ENCODE data around the gene SLC11A1. TPM values are rescaled to one million over a fixed set of nuclear protein-coding genes. Genes with fewer than 3 reads are reported as not detected.

Gene SLC11A1
- total and polyA plus RNA-seq, 2 of the 4 experiments (the other 2 are of a cell fraction) = under 0.01 to 0.07 TPM

- H4K8ac ChIP-seq (ENCODE audit: low read depth in 2 of 2, low read length in 2 of 2) = peak overlapping the region in 1 of 2 experiments; percentile 76; a peak in 1 of 4 replicates
- H3K4me1 ChIP-seq (ENCODE audit: control insufficient read depth, insufficient read depth, low read length) = peaks cover 31% of the 10 kb centered on the region
- POLR2A ChIA-PET (ENCODE audit: unreplicated experiment) = interaction anchor here (0.6 kb wide), 1 partner anchor 78 kb away, joined by 3 read pairs; no protein-coding TSS in a partner anchor
- H3K27ac ChIP-seq (ENCODE audit: insufficient read depth, low read length) = peak overlapping the region; percentile 75
- H2BK15ac ChIP-seq (ENCODE audit: low read depth, low read length) = no peak overlapping the region
- intact Hi-C loops (cut with micrococcal nuclease) (no loop called here), dilution Hi-C loops (cut with HindIII; ENCODE audit: low sequenced_read_pairs, unreplicated experiment) (no loop called here), in situ Hi-C loops (cut with MboI; ENCODE audit: low sequenced_read_pairs) (loop anchor here (10.0 kb wide), 1 partner anchor 254 kb away; the partner anchor contains the start of genes BCS1L and ZNF142)
- TF ChIP-seq RCOR1 (IDR thresholded peaks at IDR 0.05; ENCODE audit: insufficient replicate concordance, low read length) = no peak
- no peak for TF ChIP-seq RAD21 (IDR thresholded peaks at IDR 0.05; ENCODE audit: low read length)
- no peak for TF ChIP-seq MAZ (IDR thresholded peaks at IDR 0.05; ENCODE audit: borderline replicate concordance, low read depth, low read length)
- TF ChIP-seq CEBPB (IDR thresholded peaks at IDR 0.05; ENCODE audit: low read depth, low read length) = no peak
- ATAC-seq (ENCODE audit: low read depth) (no peak), DNase-seq (no peak)
- H2AFZ ChIP-seq (replicated peaks; ENCODE audit: low read length, poor library complexity) = peak overlapping the region; percentile 88
- H3K23ac ChIP-seq (ENCODE audit: low read depth, low read length) = peak overlapping the region; percentile 52; the same call in 1 of the 2 replicates
- H2BK5ac ChIP-seq (ENCODE audit: low read depth, low read length, poor library complexity, severe bottlenecking) = peak overlapping the region; percentile 84
- H2AK9ac ChIP-seq (replicated peaks; ENCODE audit: low read depth, low read length, poor library complexity) = peak overlapping the region; percentile 99
- 0 out of 2 replicates have a peak overlapping the region, but pooled peaks have one; percentile 60 for H3K14ac ChIP-seq (replicated peaks; ENCODE audit: low read depth, low read length)
- H4K5ac ChIP-seq (ENCODE audit: low read depth, low read length) = no peak overlapping the region
- peak overlapping the region; percentile 96 for H3K4me3 ChIP-seq (ENCODE audit: insufficient read depth, low read depth, low read length)
- H2BK120ac ChIP-seq (ENCODE audit: low read depth, low read length) = no peak overlapping the region
- peak overlapping the region; percentile 60 for H3K4ac ChIP-seq (ENCODE audit: low read depth, low read length)
- H4K20me1 ChIP-seq (ENCODE audit: insufficient read depth, low read length) = peaks cover 13% of the 10 kb centered on the region; the same call in 1 of the 2 replicates
- H3K4me2 ChIP-seq (ENCODE audit: low read depth, low read length) = peak overlapping the region; percentile 91
- peak overlapping the region; percentile 87 for H4K91ac ChIP-seq (ENCODE audit: insufficient read depth, low read depth, low read length)
- no TSS peak for BruUV-seq (replicated peaks)
- no peak overlapping the region for H3K56ac ChIP-seq (ENCODE audit: extremely low read depth, insufficient read depth, low read length)
- H3K9ac ChIP-seq (ENCODE audit: low read depth, low read length) = peak overlapping the region; percentile 73
- H2AK5ac ChIP-seq (ENCODE audit: low read depth, low read length) = peak overlapping the region; percentile 92; the same call in 1 of the 2 replicates
- WGBS, 2 experiments (ENCODE audit: extremely low coverage in 2 of 2, insufficient read length in 1 of 2) = 34% methylated on average over 5 of the region's 24 CpGs; no CpG with 5 or more reads in 1 of the 2 experiments
- peaks cover 26% of the 10 kb centered on the region for H3K36me3 ChIP-seq (ENCODE audit: control insufficient read depth, insufficient read depth, low read length)
- CTCF ChIA-PET = no interaction called here
- no peaks in the 10 kb centered on the region for H3K27me3 ChIP-seq (ENCODE audit: control insufficient read depth, insufficient read depth, low read length)
- no peak overlapping the region for H2BK20ac ChIP-seq (ENCODE audit: low read depth, low read length)
- peaks cover 6 to 41% of the 10 kb centered on the region in 2 experiments; a peak in 3 of 4 replicates for H3K79me1 ChIP-seq (ENCODE audit: low read depth in 1 of 2, low read length in 2 of 2)
- no peaks in the 10 kb centered on the region for H3K9me3 ChIP-seq (ENCODE audit: control insufficient read depth, insufficient read depth, low read length)
- no peaks in the 10 kb centered on the region for H3K9me1 ChIP-seq (ENCODE audit: insufficient read depth, low read length)
- H3K18ac ChIP-seq (ENCODE audit: low read depth, low read length) = no peak overlapping the region; the same call in 1 of the 2 replicates
Observed at GRCh38 chr2:218400930-218401881, 19.1 kb downstream of the SLC11A1 start.
